Germinal center (tissue), 1 donor: ENCODE results near the gene ZNF532.

ENCODE experiments used
- DNase-seq: peaks from one replicate; pipeline ENCODE4 v3.0.0; 2012; ENCODE audit warnings: mixed read lengths, low spot score

ZNF532 gene

DNA sequence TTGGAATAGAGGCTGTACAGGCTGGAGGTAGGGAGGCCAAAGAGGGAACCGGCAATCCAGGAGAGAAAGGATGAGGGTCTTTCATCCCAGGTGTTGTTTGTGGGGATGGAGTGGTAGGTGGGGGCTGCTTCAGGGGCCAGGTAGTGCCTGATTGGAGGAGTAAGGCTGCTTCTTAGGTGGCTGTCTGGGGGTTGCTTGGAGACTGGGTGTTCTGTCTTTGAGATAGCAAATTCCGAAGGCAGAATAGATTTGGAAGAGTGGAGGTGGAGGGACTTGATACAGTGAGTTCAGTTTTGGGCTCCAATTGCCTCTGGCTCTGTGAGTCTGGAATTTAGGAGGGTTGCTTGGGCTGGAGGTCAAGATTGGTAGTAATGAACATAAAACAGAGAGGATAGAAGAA, 5.9 kb downstream of the ZNF532 start:
- no peak for DNase-seq

DNA sequence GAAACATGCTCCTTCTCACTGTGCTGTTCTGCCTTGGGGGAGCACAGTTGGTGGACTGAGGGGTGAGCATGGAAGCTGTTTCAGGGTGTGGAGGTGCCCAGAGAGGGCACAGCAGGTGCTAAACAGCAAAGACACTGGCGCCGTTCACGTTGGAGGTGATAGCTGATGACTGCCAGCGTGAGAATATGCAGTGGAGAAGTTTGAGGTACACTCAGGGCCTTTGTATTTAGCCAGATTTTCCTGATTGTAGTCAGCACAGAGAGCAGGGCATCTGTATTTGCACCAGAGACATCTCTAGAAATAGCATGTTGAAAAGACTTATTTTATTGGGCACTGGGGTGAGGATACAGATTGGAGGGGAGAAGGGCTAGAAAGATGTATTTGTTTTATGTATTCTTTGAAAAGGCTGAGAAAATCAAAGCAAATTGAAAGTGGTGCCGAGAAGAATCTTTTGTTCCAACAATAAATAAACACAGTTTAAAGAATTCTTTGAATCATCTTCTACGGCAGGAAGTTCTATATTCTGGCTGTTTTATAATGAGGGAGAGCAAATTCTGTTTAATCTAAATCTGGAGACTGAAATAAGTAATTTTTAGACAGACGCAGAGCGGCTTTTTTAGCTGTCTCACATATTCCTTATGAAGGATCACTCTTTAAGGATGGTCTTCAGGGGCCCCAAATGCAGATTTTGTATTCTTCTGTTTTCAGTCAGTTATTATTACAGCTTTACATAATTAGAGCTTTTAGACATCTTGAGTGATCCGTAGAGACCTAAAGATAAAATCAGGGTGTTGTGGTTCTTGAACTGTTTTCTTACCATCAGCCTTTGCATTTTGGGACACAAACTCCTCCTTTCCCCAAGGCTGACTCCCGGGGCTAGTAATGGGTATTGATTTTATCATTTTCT, 7.1 kb downstream of the ZNF532 start:
- no peak for DNase-seq

DNA sequence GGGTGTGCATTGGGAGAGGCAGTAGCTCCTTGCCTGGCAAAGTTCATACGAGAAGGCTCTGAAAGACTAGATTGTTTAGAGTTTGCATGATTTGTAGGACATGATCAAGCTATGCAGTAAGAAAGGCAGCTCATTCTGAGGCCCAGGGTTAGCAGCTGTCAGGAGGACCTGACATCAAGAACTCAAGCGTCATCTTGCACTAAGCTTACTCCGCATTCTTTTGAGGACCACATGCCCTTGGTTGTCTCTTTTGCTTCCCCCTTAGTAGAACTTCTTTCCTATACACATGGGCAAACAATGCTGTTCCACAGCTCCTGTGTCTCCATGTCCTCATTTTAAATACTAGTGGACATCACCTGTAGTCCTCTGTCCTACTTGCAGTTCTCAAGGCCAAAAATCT, 14.0 kb downstream of the ZNF532 start:
- no peak for DNase-seq

DNA sequence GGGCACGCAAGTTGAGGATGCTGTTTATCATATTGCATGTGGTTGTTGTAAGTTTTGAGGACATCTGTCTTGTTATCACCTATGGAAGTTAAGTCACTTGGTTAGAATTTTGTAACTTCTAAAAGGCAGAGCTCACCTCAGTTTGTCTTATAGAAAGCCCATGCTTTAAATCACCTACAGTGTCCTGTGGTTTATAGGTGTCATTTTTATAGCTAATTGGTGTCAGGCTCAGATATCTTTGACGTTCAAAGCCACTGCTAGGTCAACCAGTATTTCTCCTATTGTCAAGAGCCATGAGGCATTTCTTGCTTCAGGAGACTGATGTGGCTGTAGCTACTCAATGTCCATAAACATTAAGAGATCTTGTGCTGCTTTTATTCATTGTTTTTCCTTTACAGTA, 16.8 kb downstream of the ZNF532 start:
- no peak for DNase-seq

DNA sequence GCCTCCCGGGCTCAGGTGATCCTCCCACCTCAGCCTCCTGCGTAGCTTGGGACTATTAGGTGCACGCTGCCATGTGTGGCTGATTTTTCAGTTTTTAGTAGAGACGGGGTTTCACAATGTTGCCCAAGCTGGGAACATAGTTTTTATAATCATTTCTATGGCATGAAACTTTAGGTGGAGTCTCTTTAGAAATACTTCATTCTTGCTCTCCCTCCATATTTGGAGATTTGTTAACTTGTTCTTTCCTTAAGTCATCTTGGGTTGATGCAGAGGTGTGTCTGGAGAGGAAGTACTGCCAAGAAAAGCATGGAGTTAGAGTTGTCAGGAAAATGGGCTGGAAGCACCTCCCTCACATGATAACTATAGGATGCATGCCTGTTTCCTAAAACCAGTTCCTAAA, 17.4 kb downstream of the ZNF532 start:
- DNase-seq: no peak

DNA sequence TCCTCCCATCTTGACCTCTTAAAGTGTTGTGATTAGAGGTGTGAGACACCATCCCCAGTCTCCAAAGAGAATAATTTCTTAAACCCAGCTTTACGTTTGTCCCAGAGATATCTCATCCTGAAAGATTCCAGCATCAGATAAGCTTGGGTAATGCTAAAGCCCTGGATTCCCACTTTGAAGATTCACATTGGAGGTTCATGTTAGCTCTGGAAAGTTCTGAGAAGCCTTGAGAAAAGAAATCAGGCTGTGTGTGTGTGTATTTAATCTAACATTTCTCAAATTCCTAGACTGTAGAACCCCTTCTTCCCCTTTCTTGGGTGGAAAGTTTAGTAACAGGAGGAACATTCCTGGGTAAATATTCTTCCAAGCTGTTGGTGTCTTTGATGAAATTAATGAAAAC, 18.0 kb downstream of the ZNF532 start:
- DNase-seq: no peak

DNA sequence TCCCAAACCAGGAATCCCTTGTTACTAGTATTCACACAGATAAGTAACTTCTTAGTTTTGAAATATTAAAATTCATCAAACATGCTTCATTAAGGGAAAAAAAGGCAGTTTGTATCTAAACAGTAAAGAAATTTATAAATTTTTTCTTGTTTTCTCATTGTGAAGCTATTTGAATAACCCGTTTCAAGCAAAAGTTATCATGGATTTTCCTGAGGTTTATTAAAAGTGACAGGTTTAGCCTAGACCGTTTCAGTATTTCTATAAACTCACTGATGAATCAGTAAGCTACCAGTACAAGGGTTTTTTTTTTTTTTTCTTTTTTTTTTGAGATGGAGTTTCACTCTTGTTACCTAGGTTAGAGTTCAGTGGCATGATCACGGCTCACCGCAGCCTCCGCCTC, 20.0 kb downstream of the ZNF532 start:
- no peak for DNase-seq

DNA sequence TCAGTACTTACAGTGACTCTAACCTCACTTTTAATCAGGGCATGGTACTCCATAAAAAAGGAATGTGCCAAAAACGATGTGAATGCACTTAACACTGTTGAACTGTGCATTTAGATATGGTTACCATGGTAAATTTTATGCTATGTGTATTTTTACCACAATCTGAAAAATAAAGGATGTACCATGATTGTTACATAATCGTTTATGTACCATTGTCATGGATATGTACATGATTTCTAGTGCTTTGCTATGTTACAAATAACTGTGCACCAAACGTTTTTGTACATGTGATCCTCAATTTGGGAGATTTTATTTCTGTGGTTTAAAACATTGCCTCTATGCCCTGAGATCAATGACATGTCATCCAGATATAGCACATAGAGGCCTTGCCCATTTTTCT, 21.8 kb downstream of the ZNF532 start:
- no peak for DNase-seq

DNA sequence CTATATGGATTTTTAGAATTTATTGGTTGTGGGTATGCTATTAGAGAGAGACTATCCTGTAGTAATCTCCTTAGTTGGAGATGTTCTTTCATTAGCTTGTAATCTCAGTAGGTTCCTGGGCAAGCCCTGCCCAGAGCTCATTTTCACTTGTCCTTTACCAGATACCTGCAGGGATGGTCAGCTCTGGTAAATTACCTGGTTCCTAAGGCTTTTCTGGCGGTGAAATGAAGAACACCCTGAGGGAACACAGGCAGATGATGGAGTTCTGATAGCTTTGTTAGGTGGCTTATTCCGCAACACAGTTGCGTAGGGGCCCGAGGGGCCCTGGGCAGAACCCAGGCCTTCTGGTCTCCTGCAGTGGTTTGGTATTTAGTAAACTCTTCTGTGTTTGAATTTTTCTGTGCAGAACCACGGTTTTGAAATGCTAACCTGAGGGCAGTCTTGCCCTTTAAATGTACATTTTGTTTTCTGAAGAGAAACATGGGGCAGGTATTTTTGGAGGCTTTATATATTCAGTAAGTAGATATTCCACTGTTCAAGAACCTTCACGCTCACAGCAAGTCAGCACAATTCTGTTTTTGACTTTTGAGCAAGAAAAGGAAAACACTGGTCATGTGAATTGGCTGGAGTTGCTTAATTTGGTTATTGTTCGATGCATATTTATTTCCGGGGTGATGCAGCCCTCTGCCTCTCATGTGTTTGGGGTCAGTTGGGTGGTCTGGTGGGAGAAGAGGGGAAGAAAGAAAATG, 22.4 kb downstream of the ZNF532 start:
- no peak for DNase-seq

DNA sequence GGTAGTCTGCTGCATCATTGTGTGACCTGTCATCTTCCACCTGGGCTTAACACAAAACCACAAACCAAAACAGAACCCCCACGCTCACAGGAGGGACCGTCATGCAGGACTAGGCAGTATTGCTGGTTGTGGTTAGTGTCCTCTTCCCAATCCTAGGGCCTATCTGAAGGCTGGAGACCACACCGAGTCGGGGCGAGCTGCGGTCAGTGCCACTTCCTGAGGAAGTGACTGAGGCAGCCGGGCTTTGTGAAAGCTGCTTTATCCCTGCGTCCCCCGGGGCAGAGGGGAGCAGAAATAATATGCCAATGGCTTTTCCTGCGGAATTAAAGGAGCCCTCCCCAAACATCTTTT, 22.9 kb downstream of the ZNF532 start:
- peak; percentile 49 for DNase-seq

DNA sequence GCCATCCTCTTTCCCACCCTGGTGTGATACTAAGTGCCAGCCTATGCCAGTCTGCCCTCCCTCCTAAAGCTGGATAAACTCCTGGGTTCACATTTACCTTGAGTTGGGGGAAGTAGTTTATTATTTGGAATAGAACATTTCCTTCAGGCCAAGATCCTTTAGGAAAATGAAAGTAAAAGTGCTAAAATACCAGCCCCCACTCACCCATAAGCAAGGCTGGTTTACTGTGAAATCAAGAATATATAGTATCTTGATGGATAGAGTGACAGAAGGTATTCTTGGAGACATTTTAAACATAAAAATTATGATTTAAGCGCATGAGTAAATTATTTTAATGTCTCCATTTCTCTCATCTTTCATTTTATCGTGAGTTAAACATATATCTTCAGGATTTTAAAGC, 27.1 kb downstream of the ZNF532 start:
- no peak for DNase-seq

DNA sequence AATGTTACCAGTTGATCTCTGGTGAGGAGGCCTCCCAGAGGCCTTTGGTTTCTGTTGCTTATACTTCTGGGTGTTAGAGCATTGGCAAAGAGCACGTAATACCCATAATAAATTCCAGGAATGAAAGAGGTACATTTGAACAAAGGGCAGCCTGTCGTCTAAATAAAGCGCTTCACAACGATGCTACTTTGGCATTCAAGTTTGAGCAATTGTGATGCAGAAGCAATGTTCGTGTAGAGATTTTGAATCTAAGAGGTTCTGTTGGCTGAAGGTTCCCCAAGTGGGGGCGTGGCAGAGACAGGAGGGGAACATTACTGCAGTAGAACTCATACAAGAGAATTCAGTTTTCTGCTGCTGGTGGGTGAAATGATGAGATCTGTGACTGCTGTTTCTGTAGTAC, 27.8 kb downstream of the ZNF532 start:
- DNase-seq: no peak

DNA sequence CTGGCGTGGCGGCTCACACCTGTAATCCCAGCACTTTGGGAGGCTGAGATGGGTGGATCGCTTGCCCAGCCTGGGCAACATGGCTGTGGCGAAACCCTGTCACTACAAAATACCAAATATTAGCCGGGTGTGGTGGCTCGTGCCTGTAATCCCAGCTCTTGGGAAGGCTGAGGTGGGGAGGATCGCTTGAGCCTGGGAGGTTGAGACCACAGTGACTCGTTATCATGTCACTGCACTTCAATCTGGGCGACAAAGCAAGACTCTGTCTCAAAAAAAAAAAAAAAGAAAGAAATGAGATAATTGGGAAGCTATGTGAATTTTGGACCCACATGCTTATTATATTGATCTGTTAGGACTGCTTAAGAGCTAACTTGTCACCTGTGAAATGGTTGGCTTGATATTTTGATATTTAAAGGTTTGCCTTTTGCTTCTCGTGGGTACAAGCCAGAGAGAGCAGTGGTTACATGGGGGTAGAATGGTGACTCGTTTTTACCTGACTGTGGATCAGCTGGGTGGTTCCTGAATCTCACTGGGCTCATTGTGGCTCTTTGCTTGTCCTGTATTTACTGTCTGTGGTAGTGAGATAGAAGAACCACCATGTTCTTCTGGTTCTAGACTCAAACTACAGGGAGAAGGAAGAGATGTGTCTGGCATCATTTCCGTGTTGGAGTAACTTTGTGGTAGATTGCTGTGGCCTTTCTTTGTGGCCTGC, 28.9 kb downstream of the ZNF532 start:
- no peak for DNase-seq

DNA sequence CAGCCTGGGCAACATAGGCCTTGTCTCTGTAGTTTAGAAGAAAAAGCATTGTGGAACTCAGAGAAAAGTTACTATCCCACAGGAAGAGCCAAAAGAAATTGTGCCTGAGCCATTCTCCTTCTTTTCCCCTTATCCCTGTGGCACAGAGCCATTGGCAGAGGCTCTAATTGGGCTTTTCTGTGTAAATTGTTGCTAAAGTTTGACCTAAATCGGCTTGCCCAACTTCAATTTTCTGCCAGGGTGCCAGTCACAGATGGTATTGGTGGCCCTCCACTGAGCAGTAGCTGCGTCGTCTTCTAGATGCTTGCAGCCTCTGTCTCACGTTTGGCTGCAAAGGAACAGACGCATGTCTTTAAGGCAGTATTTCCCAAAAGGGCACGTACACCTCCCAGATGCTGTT, 30.3 kb downstream of the ZNF532 start:
- no peak for DNase-seq

DNA sequence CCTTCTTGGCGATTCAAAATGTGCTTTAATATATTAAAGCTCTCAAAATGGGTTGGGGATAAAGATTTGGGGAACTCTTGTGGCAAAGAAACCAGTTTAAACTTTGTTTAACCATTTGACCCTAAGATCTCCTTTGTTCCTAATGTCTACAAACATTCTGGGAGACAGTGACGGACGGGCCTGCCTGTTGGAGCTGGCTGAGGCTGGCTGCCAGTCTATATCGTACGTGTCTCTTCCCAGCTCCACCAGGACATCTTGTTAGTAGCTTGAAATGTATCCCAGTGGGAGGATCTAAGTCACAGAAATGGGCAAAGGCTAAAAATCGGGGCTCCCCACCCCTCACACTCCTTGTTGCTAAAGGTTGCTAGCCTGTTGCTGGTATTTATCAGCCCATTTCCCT, 30.7 kb downstream of the ZNF532 start:
- DNase-seq: no peak

DNA sequence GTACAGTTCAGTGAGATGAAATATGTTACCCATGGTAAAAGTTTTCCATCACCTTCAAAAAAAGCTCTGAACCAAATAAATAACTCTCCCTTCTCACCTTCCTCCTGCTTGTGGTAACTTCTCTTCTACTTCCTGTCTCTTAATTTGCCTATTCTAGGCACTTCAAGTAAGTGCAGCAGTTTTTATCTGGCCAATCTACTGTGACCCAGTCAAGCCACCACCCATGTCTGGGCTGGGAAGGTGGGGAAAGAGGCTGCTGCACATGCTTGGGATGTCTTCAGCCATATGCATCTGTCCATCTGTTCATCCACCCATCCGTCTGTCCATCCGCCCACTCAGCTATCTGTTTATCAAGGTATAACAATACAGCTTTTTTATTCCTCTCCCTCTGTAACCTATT, 31.6 kb downstream of the ZNF532 start:
- peak; percentile 74 for DNase-seq

DNA sequence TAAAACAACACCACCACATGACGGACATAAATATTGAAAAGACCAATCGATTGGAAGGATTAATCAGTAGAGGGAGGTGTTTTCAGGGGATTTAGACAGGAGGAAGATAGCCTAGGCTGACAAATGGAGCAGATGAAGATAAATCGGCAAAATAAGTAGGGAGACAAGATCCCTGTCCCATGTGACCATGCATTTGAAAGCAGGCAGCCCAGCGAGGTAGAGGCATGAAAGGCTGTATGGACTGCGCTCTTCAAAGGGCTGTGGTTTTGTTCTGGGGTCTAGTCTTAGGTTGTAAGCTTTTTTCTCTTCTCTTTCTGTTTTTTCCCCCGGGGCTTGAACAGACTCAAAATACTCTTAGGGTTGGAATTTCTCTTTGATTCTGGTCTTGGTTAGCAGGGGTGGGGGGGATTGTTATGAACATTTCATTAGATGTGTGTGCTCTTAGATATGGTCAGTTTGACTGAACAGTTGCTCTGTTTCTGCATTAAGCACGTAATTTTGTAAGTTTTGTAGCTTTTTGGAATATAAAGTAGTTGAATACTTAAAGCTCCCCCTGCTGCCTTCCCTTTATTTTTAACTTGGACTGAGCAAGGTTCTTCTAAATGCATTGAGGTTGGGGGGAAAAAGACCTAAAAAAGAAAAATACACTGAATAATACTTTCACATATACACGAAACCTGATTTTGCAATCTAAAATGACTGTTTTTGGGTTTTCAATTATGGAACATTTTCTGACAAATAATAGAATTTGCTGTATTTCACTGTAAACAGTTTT, 32.2 kb downstream of the ZNF532 start:
- peak; percentile 20 for DNase-seq

DNA sequence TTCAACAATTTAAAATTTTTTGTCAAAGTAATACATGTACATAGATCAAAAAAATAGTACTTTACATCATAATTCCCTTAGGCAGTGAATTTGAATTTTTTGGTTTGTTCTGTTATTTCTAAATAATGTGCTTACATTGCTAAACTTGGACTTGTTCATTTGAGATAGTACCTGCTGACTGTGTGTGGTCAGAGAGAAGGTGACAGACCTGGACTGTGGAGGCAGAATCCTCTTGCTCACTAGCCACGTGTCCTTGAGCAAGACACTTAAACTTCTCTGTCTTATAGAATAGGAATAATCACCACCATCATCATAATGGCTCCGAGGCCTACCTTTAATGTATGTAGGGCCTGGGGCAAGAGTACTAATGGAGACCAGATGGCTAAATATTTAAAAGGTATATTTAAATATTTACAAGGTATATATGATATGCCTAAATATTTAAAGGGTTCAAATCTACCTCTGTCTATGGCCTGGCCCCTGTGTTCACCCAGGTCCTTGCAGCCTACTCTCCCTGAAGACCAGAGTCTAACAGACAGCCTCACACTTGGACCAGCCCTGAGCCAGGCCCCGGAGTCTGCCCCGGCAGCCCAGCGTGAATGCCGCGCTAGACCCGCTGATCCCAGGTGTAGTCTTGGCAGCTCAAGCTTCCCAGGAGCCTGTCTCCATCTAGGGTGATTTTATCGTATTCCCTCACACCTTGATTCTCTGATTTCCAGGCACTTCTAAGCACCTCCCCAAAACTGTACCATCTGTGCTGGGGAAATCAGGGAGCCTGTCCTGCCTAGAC, 33.5 kb downstream of the ZNF532 start:
- DNase-seq: no peak

DNA sequence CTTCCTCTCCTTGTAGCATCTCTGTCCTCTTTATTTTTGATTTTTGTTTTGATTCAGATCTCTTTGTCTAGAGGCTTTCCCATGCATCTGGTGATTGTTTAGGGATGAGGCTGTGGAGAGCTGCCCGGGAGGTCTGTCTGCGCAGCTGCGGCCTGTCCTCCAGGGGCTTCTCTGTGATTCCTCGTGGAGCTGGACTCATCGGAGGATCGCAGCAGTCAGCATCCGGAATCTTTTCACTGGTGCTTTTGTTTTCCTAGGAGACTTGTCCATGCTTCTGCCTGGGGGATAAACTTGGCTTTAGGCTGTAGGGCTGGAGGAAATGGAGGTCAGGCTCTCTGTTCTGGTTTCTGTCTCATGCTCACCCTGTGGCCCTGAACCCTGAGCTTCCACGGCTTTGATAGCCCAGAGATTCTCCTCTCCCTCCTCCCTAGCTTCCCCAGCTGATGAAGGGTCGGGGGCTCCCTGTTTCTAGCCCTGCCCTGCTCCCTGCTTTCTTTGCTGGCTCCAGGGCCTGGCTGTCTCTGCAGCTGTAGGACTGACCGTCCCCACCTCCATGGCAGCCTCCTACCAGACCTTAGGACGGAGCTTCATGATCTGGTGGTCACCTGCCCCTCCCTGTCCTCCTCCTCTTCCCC, 35.5 kb downstream of the ZNF532 start:
- no peak for DNase-seq

DNA sequence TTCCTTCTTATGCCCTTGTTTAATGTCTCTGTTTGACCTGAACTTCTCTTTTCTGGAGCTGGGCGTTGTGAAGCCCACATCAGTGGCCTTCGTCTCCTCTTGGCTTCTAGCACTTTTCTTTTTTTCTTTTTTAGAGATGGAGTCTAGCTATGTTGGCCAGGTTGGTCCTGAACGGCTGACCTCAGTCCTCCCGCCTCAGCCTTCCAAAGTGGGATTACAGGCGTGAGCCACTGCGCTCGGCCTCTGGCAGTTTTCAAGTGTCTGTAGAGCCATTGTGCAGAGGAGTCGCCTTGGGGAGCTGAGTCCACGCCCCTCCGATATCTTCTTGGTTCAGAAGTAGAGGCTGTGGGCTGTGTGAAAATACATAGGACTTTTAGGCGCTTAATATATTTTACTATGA, 36.5 kb downstream of the ZNF532 start:
- DNase-seq: no peak

DNA sequence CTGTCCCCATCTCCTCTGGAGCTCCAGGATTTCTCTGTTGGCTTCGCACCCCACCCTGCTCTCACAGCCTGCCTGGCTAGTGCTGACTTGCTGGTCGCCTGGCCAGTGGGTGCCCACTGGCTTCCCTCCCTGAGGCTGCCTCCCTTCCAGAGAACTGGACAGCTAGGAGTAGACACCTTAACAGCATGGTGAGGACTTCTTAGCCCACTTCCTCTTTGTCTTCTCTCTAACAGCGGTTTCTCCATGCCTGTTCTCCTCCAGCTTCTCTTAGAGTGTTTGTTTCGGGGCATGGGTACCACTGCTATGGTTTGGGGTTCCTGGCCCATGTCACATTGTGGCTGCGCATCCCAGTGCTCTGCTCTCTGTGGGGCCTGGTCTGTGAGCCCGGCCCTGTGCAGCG, 37.1 kb downstream of the ZNF532 start:
- no peak for DNase-seq
